NCI-H128 (cell line): ENCODE measurements around the gene TIMM9.
"Not testable (repeated sequence)": the region's sequence is repeated elsewhere in the genome, so short reads cannot be mapped to it uniquely, and the experiment has no call there.

Experiments used
- DNase-seq: peaks from one replicate; lab custom pipeline; 2025; ENCODE audit not compliant: unreplicated experiment; lab: John Stamatoyannopoulos, UW

The TIMM9 gene

DNA sequence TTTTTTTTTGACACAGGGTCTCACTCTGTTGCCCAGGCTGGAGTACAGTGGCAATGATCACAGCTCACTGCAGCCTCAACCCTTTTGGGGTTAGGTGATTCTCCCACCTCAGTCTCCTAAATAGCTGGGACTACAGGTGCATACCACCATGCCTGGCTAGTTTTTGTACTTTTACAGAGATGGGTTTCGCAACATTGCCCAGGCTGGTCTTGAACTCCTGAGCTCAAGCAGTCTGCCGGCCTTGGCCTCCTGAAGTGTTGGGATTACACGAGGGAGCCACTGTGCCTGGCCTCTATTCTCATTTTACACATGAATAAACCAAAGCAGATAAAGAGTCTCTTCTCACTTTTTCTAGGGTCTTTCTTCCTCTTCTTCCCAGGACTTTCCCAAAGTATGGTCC lies 28.4 kb downstream of the TIMM9 start:
- DNase-seq, result no peak

DNA sequence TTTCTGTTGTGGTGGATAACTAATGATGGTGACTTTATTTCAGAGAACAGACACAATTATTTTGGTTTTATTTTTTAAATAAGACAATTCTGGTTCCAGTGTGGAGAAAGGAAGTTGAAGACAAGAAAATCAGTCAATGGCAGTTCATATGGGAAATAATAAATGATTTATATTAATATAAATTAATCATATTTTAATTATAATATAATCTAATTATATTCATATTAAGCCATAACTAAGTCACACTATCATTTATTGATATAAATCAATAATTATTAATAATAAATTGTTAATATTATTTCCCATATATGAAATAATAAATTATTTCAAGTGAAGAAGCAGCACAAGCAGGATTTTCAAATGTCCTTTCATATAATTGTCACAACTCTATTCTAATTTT lies 28.8 kb downstream of the TIMM9 start:
- no peak for DNase-seq

DNA sequence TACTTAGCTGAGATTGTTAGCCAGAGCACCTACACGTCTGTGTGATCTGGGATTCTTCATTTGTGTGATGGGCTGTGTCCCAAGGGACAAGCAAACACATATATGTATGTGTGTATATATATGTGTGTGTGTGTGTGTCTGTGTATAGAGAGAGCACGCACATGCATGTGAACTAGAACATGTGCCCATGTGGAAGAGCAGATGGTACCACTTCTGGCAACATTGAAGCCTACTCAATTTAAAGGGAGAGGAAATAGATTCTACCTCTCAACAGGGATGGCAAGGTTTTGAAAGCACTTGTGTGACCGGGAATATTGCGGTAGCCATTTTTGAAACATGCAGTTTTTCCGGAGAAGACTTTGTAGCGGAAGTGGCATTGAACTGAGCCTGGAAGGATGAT lies 30.2 kb downstream of the TIMM9 start:
- no peak for DNase-seq

DNA sequence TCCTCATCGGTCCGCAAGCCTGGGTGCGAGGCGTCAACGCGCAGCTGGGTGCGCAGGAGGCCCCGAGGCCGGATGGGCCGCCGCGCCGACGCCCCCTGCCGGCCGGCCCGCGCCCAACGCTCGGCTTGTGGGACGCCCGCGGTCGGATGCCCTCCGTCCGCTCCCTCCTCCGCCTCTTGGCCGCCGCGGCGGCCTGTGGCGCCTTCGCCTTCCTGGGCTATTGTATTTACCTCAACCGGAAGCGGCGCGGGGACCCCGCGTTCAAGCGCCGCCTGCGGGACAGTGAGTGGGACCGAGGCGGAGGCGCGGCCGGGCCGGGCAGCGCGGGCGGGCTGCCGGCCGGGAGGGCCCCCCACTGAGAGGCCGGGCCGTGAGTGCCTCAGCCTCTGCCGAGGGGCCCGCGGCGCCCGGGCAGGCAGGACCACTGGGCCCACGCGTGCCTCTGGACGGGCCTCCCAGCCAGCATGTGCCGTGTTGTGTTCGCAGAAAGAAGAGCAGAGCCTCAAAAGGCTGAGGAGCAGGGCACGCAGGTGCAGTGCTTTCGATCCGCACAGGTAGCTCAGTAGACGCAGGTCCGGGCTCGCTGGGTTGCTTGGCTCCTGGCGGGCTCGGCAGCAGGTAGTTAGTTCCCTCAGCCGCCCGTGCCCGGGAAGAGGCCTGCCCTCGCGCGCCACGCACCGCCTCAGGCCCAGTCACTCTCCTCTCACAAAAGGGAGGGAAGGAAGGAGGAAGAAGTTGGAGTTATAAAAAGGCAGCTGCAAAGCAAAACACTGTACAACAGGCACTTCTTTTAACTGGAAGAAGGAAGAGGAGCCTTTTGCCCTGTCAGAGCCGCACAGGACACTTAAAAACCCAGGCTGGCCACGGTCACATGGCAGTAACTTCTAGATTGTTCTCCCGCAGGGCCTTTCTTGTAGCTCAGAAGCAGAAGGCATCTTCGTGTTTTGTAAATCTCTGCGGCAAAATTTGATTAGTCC lies 31.2 kb downstream of the TIMM9 start, which contains the start of gene TOMM20L:
Gene TOMM20L, plus strand, starts transcription at position 119 of the 977 bp plus-strand sequence. Its CDS starts 28 bp downstream, at position 147.
- peak; percentile 6 for DNase-seq

DNA sequence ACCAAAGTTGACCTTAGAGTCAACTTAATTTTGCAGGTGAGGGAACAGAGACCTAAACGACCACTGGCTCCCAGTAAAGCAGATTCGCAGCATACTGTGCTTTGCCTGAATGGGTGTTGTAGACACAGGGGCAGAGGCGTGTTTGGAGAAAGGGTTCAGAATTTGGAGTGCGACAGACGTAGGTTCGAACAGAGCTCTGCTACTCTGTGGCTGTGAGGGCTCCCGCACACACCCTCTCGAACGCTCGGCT lies 31.8 kb downstream of the TIMM9 start:
- DNase-seq, result no peak

DNA sequence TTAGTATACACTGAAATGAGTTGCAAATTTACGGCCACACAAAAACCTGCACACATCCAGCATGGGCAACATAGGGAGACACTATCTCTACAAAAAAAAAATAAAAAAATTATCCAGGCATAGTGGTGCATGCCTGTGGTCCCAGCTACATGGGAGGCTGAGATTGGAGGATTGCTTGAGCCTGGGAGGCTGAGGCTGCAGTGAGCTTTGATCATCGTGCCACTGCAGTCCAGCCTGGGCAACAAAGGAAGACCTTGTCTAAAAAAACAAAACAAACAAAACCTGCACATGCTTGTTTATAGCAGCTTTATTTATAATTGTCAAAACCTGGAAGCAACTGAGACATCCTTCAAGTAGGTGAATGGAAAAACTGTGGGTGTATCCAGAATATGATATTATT lies 36.5 kb downstream of the TIMM9 start:
- DNase-seq, result no peak

DNA sequence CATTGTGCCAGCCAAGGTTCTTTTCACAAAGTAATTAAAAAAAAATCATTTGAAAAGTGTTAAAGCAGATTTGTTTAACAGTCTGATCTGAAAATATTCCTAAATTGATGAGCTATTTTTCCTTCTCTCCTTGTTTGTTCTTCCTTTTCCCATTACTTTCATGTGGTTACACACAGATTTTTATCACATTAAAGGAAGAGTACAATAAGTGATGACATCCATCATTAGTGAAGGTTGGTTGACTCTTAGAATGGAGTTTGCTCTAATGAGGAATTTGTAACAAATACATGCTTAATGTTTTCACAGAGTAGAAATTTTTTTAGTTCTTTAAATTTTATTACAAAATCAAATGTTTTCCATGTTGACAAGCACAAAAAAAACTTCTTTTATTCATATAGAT lies 50.5 kb downstream of the TIMM9 start:
- DNase-seq, result no peak

DNA sequence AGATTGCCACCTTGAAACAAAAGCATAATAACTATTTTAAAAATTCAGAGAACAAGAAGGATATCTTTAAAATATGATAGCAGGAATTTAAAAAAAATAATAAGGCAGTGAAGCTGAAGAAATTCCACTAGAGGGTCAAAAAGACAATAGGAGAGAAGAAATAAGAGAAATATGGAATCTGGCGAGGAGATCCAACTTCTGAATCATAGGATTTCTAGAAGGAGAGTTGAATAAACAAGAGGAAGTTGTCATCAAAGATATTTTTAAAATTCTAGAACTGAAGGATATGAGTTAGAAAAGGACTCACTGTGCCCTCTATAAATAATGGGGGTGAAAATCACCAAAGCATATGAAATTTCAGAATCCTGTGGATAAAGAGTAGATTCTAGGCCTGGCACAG lies 58.4 kb downstream of the TIMM9 start:
- no peak for DNase-seq

DNA sequence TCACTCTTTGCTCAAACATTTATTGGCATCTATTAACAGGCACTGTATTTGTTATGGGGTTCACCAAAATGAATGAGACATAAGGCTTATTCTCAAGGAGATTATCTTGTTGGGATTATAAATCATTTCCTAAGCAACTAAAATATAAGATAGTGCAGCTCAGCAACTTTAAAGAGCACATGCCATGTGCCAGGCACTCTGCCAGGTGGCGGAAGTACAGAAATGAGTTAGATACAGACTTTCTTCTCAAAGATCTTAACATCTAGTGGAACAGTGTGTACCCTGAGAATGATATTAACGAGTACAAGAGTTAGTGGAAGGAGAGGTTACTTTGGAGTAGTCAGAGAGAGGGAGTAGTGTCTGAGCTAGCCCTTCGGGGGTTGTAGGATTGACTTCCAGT lies 60.0 kb downstream of the TIMM9 start:
- no peak for DNase-seq

DNA sequence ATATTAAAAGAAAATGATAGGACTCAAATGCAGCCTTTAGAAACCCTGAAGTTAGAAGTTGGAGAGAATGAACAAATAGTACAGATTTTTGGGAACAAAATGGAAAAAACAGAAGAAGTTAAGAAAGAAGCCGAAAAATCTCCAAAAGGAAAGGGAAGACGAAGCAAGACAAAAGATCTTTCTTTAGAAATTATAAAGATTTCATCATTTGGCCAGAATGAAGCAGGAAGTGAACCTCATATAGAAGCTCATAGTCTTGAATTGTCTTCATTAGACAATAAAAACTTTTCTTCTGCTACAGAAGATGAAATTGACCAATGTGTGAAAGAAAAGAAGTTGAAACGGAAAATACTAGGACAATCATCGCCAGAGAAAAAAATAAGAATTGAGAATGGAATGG lies 63.0 kb downstream of the TIMM9 start:
- DNase-seq, result no peak

DNA sequence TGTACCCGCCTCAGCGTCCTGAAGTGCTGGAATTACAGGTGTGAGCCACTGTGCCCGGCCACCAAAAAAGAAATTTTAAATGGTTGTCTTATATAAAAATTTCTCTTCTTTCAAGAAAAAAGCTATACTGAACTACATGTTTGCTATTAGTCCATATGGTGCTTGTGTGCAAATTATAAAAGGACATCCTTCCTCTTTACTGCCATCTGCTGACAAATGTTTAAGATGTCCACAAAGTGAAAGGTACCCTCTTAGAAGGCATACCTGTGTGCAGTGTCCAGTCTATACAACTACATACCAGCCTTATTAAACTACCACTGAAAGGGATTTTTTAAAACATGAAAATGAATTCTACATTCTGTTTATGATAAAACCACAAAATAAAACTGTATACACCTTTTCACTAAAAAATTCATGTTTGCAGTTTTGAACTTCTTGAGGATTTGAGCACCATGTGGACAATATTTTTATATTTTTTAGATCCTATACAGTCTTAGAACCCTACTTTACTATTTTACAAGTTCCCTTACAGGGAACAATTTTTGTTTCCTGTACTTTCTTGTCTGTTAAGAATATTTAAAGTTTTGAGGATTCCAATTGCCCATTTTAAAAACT lies 64.4 kb downstream of the TIMM9 start:
- DNase-seq, result peak; percentile 6

DNA sequence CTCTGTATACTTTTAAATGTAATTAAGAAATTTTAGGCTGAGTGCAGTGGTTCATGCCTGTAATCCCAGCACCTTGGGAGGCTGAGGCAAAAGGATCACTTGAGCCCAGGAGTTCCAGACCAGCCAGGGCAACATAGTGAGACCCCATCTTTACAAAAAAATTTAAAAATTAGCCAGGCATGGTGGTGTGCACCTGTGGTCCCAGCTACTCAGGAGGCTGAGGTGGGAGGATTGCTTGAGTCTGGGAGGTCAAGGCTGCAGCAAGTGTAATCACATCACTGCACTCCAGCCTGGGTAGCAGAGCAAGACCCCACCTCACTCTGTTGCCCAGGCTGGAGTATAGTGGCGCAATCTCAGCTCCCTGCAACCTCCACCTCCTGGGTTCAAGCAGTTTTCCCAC lies 65.1 kb downstream of the TIMM9 start:
- DNase-seq, result not testable (repeated sequence)
